Suprapubic skin (tissue), 4 donors: ENCODE data around the gene KANSL3. TPM values are rescaled to one million over a fixed set of nuclear protein-coding genes. Genes with fewer than 3 reads are reported as not detected.

ENCODE experiments used
- DNase-seq, 2 donors: peaks; one replicate each; pipeline ENCODE4 v3.0.0-alpha.2; 2019; ENCODE audit warnings: low spot score in 2 of 2
- H3K27ac ChIP-seq: fragments of 200-600 bp; sonication (generic); one replicate; pipeline ENCODE4 v1.5.1; 2019
- H3K27me3 ChIP-seq: fragments of 200-600 bp; sonication (generic); one replicate; pipeline ENCODE4 v1.5.1; 2019
- H3K36me3 ChIP-seq: fragments of 200-600 bp; sonication (generic); one replicate; pipeline ENCODE4 v1.5.1; 2019
- H3K4me1 ChIP-seq: fragments of 200-600 bp; sonication (generic); one replicate; pipeline ENCODE4 v1.5.1; 2019
- H3K4me3 ChIP-seq: fragments of 200-600 bp; sonication (generic); one replicate; pipeline ENCODE4 v1.5.1; 2019; ENCODE audit warnings: mild to moderate bottlenecking
- H3K9me3 ChIP-seq: fragments of 200-600 bp; sonication (generic); one replicate; pipeline ENCODE4 v1.5.1; 2019
- CTCF ChIP-seq, 2 donors: fragments of 200-600 bp in 1 of 2; fragments of 450-650 bp in 1 of 2; sonication (generic) in 1 of 2; IDR thresholded peaks; one replicate each; pipeline ENCODE4 v1.5.1; 2016 to 2019; ENCODE audit warnings: antibody characterized with exemption in 2 of 2, mild to moderate bottlenecking in 1 of 2, moderate library complexity in 1 of 2
- EP300 ChIP-seq: sonication (generic); formaldehyde crosslinking; IDR thresholded peaks from one replicate; pipeline ENCODE4 v1.6.1; 2017; ENCODE audit warnings: antibody characterized with exemption
- POLR2A ChIP-seq, 2 donors: fragments of 450-650 bp; IDR thresholded peaks; one replicate each; pipeline ENCODE4 v1.6.1; 2017; ENCODE audit warnings: antibody characterized with exemption in 2 of 2, mild to moderate bottlenecking in 2 of 2, moderate library complexity in 2 of 2
- POLR2AphosphoS5 ChIP-seq, 3 donors: sonication (generic); formaldehyde crosslinking; IDR thresholded peaks; one replicate each; pipeline ENCODE4 v1.6.1; 2017; ENCODE audit warnings: antibody characterized with exemption in 3 of 3
- WGBS: methylation state at CpG from one replicate; pipeline ENCODE4 v1.1.5; 2018; 5-methylcytosine and 5-hydroxymethylcytosine counted together
- total RNA-seq, 4 donors: library from RNA; depleted of rRNA; stranded (reverse); fragments of >200 nt; gene quantifications; one replicate each; pipeline ENCODE4 v1.1.0, GENCODE V29; 2016

Gene KANSL3
- total RNA-seq, 4 donors from 2014 or later: 29.3 to 70.5 (median 37.4) TPM

GRCh38 chr2:96594282-96594681 lies 43.8 kb downstream of the KANSL3 start:
- no peaks in the 10 kb centered on the region for H3K27me3 ChIP-seq
- DNase-seq: no peak
- H3K4me3 ChIP-seq: no peak overlapping the region
- peaks cover 68% of the 10 kb centered on the region for H3K36me3 ChIP-seq
- 77% methylated on average over 3 of the region's 3 CpGs for WGBS
- TF ChIP-seq EP300: no peak
- no peaks in the 10 kb centered on the region for H3K4me1 ChIP-seq
- no peak overlapping the region for H3K27ac ChIP-seq
- H3K9me3 ChIP-seq: no peaks in the 10 kb centered on the region

- H3K4me3 ChIP-seq: no peak overlapping the region
- no peak for DNase-seq
- no peaks in the 10 kb centered on the region for H3K4me1 ChIP-seq
- H3K27ac ChIP-seq: no peak overlapping the region
- TF ChIP-seq EP300 (no peak), POLR2AphosphoS5 (IDR thresholded peaks at IDR 0.05) (no peak), CTCF (IDR thresholded peaks at IDR 0.05) (no peak), POLR2A (IDR thresholded peaks at IDR 0.05) (no peak)
- H3K9me3 ChIP-seq: no peaks in the 10 kb centered on the region
- H3K27me3 ChIP-seq: no peaks in the 10 kb centered on the region
- H3K36me3 ChIP-seq: peaks cover 46% of the 10 kb centered on the region
- 92% methylated on average over 3 of the region's 3 CpGs for WGBS
Measured at GRCh38 chr2:96591494-96591893, 46.6 kb downstream of the KANSL3 start.

GRCh38 chr2:96591054-96591453 lies 47.1 kb downstream of the KANSL3 start:
- peaks cover 42% of the 10 kb centered on the region for H3K36me3 ChIP-seq
- no peak for TF ChIP-seq POLR2AphosphoS5 (IDR thresholded peaks at IDR 0.05)
- TF ChIP-seq CTCF (IDR thresholded peaks at IDR 0.05): no peak
- TF ChIP-seq EP300: no peak
- no peak for TF ChIP-seq POLR2A (IDR thresholded peaks at IDR 0.05)

GRCh38 chr2:96587843-96588242 lies 50.3 kb downstream of the KANSL3 start:
- H3K27me3 ChIP-seq: no peaks in the 10 kb centered on the region
- H3K4me3 ChIP-seq: no peak overlapping the region
- no peaks in the 10 kb centered on the region for H3K9me3 ChIP-seq
- TF ChIP-seq POLR2A (IDR thresholded peaks at IDR 0.05): no peak
- no peak for TF ChIP-seq POLR2AphosphoS5 (IDR thresholded peaks at IDR 0.05)
- no peak for TF ChIP-seq CTCF (IDR thresholded peaks at IDR 0.05)
- no peak for TF ChIP-seq EP300
- peaks cover 10% of the 10 kb centered on the region for H3K36me3 ChIP-seq
- 89% methylated on average over 1 of the region's 1 CpG for WGBS
- no peaks in the 10 kb centered on the region for H3K4me1 ChIP-seq
- no peak for DNase-seq
- no peak overlapping the region for H3K27ac ChIP-seq

More at GRCh38 chr2:96591054-96591453, 47.1 kb downstream of the KANSL3 start:
- WGBS: 82% methylated on average over 2 of the region's 2 CpGs
- Histone ChIP-seq H3K27ac (no peak overlapping the region), H3K4me1 (no peaks in the 10 kb centered on the region), H3K4me3 (no peak overlapping the region), H3K9me3 (no peaks in the 10 kb centered on the region), H3K27me3 (no peaks in the 10 kb centered on the region)
- DNase-seq: no peak

GRCh38 chr2:96584017-96584416 lies 54.1 kb downstream of the KANSL3 start:
- TF ChIP-seq POLR2AphosphoS5 (IDR thresholded peaks at IDR 0.05): no peak
- TF ChIP-seq CTCF (IDR thresholded peaks at IDR 0.05): no peak
- no peak for TF ChIP-seq EP300
- no peak for TF ChIP-seq POLR2A (IDR thresholded peaks at IDR 0.05)
- Histone ChIP-seq H3K4me3 (no peak overlapping the region), H3K36me3 (no peaks in the 10 kb centered on the region), H3K27ac (no peak overlapping the region), H3K4me1 (no peaks in the 10 kb centered on the region), H3K9me3 (no peaks in the 10 kb centered on the region), H3K27me3 (no peaks in the 10 kb centered on the region)
- no peak for DNase-seq
- 74% methylated on average over 4 of the region's 4 CpGs for WGBS

GRCh38 chr2:96580771-96581170 lies 57.3 kb downstream of the KANSL3 start:
- 87% methylated on average over 4 of the region's 4 CpGs for WGBS
- no peak overlapping the region for H3K27ac ChIP-seq
- H3K36me3 ChIP-seq: no peaks in the 10 kb centered on the region
- no peak for DNase-seq
- H3K4me3 ChIP-seq: no peak overlapping the region
- no peaks in the 10 kb centered on the region for H3K9me3 ChIP-seq
- TF ChIP-seq POLR2AphosphoS5 (IDR thresholded peaks at IDR 0.05): no peak
- no peak for TF ChIP-seq POLR2A (IDR thresholded peaks at IDR 0.05)
- TF ChIP-seq EP300: no peak
- TF ChIP-seq CTCF (IDR thresholded peaks at IDR 0.05): no peak
- H3K27me3 ChIP-seq: no peaks in the 10 kb centered on the region
- H3K4me1 ChIP-seq: no peaks in the 10 kb centered on the region
